Measurements from ENCODE around the gene OR8G1. TPM values are rescaled to one million over a fixed set of nuclear protein-coding genes. Genes with fewer than 3 reads are reported as not detected.
"Not testable (repeated sequence)": the region's sequence is repeated elsewhere in the genome, so short reads cannot be mapped to it uniquely, and the experiment has no call there.

The OR8G1 gene
- total RNA-seq, 1 donor from 2014 or later, result under 0.01 TPM

GRCh38 chr11:124204008-124204407 is 36.9 kb upstream of the OR8G1 start:
- H3K27ac ChIP-seq (ENCODE audit: low read depth, low read length), result no peak overlapping the region
- H3K4me1 ChIP-seq (ENCODE audit: control insufficient read depth in 3 of 3, insufficient read depth in 3 of 3, low read length in 3 of 3), result no peaks in the 10 kb centered on the region
- H3K4me3 ChIP-seq (ENCODE audit: low read length in 3 of 3), result no peak overlapping the region
- no peak overlapping the region for H3K9ac ChIP-seq (ENCODE audit: low read depth in 1 of 3, low read length in 3 of 3)
- no peaks in the 10 kb centered on the region for H3K36me3 ChIP-seq (ENCODE audit: control insufficient read depth in 3 of 3, insufficient read depth in 3 of 3, low read length in 3 of 3)
- H3K9me3 ChIP-seq (ENCODE audit: control insufficient read depth in 3 of 3, low read length in 3 of 3), result no peaks in the 10 kb centered on the region
- peaks cover 0 to 3% (median 0%) of the 10 kb centered on the region in 3 donors for H3K27me3 ChIP-seq (ENCODE audit: control insufficient read depth in 3 of 3, insufficient read depth in 3 of 3, low read length in 3 of 3)

GRCh38 chr11:124207102-124207792 is 33.6 kb upstream of the OR8G1 start:
- H3K9ac ChIP-seq (ENCODE audit: low read depth in 1 of 3, low read length in 3 of 3), result no peak overlapping the region
- H3K4me3 ChIP-seq (ENCODE audit: low read length in 3 of 3), result no peak overlapping the region
- H3K27ac ChIP-seq (ENCODE audit: low read depth, low read length), result no peak overlapping the region
- H3K36me3 ChIP-seq (ENCODE audit: control insufficient read depth in 3 of 3, insufficient read depth in 3 of 3, low read length in 3 of 3), result no peaks in the 10 kb centered on the region
- H3K4me1 ChIP-seq (ENCODE audit: control insufficient read depth in 3 of 3, insufficient read depth in 3 of 3, low read length in 3 of 3), result no peaks in the 10 kb centered on the region
- H3K27me3 ChIP-seq (ENCODE audit: control insufficient read depth in 3 of 3, insufficient read depth in 3 of 3, low read length in 3 of 3), result peaks cover 0 to 3% (median 0%) of the 10 kb centered on the region in 3 donors
- no peaks in the 10 kb centered on the region for H3K9me3 ChIP-seq (ENCODE audit: control insufficient read depth in 3 of 3, low read length in 3 of 3)

GRCh38 chr11:124209824-124210357 is 31.0 kb upstream of the OR8G1 start:
- Histone ChIP-seq H3K9ac (ENCODE audit: low read depth in 1 of 3, low read length in 3 of 3) (no peak overlapping the region), H3K9me3 (ENCODE audit: control insufficient read depth in 3 of 3, low read length in 3 of 3) (no peaks in the 10 kb centered on the region)

GRCh38 chr11:124210421-124210820 is 30.5 kb upstream of the OR8G1 start:
- Histone ChIP-seq H3K4me3 (ENCODE audit: low read length in 3 of 3) (no peak overlapping the region), H3K36me3 (ENCODE audit: control insufficient read depth in 3 of 3, insufficient read depth in 3 of 3, low read length in 3 of 3) (no peaks in the 10 kb centered on the region), H3K27me3 (ENCODE audit: control insufficient read depth in 3 of 3, insufficient read depth in 3 of 3, low read length in 3 of 3) (no peaks in the 10 kb centered on the region), H3K9ac (ENCODE audit: low read depth in 1 of 3, low read length in 3 of 3) (no peak overlapping the region), H3K4me1 (ENCODE audit: control insufficient read depth in 3 of 3, insufficient read depth in 3 of 3, low read length in 3 of 3) (no peaks in the 10 kb centered on the region), H3K9me3 (ENCODE audit: control insufficient read depth in 3 of 3, low read length in 3 of 3) (no peaks in the 10 kb centered on the region), H3K27ac (ENCODE audit: low read depth, low read length) (no peak overlapping the region)

More at GRCh38 chr11:124209824-124210357, 31.0 kb upstream of the OR8G1 start:
- Histone ChIP-seq H3K27me3 (ENCODE audit: control insufficient read depth in 3 of 3, insufficient read depth in 3 of 3, low read length in 3 of 3) (no peaks in the 10 kb centered on the region), H3K27ac (ENCODE audit: low read depth, low read length) (no peak overlapping the region), H3K4me3 (ENCODE audit: low read length in 3 of 3) (no peak overlapping the region), H3K36me3 (ENCODE audit: control insufficient read depth in 3 of 3, insufficient read depth in 3 of 3, low read length in 3 of 3) (no peaks in the 10 kb centered on the region), H3K4me1 (ENCODE audit: control insufficient read depth in 3 of 3, insufficient read depth in 3 of 3, low read length in 3 of 3) (no peaks in the 10 kb centered on the region)

GRCh38 chr11:124211321-124211720 is 29.6 kb upstream of the OR8G1 start:
- Histone ChIP-seq H3K36me3 (ENCODE audit: control insufficient read depth in 3 of 3, insufficient read depth in 3 of 3, low read length in 3 of 3) (no peaks in the 10 kb centered on the region), H3K9ac (ENCODE audit: low read depth in 1 of 3, low read length in 3 of 3) (no peak overlapping the region), H3K4me1 (ENCODE audit: control insufficient read depth in 3 of 3, insufficient read depth in 3 of 3, low read length in 3 of 3) (no peaks in the 10 kb centered on the region), H3K4me3 (ENCODE audit: low read length in 3 of 3) (no peak overlapping the region), H3K27me3 (ENCODE audit: control insufficient read depth in 3 of 3, insufficient read depth in 3 of 3, low read length in 3 of 3) (no peaks in the 10 kb centered on the region), H3K9me3 (ENCODE audit: control insufficient read depth in 3 of 3, low read length in 3 of 3) (no peaks in the 10 kb centered on the region), H3K27ac (ENCODE audit: low read depth, low read length) (no peak overlapping the region)

- no peak overlapping the region for H3K9ac ChIP-seq (ENCODE audit: low read depth in 1 of 3, low read length in 3 of 3)
- H3K4me1 ChIP-seq (ENCODE audit: control insufficient read depth in 3 of 3, insufficient read depth in 3 of 3, low read length in 3 of 3), result no peaks in the 10 kb centered on the region
- H3K36me3 ChIP-seq (ENCODE audit: control insufficient read depth in 3 of 3, insufficient read depth in 3 of 3, low read length in 3 of 3), result no peaks in the 10 kb centered on the region
- H3K27me3 ChIP-seq (ENCODE audit: control insufficient read depth in 3 of 3, insufficient read depth in 3 of 3, low read length in 3 of 3), result no peaks in the 10 kb centered on the region
- H3K9me3 ChIP-seq (ENCODE audit: control insufficient read depth in 3 of 3, low read length in 3 of 3), result no peaks in the 10 kb centered on the region
- H3K4me3 ChIP-seq (ENCODE audit: low read length in 3 of 3), result no peak overlapping the region
- H3K27ac ChIP-seq (ENCODE audit: low read depth, low read length), result no peak overlapping the region
These were observed 26.9 kb upstream of the OR8G1 start for GRCh38 chr11:124214027-124214426.

- Histone ChIP-seq H3K9ac (ENCODE audit: low read depth in 1 of 3, low read length in 3 of 3) (no peak overlapping the region), H3K4me1 (ENCODE audit: control insufficient read depth in 3 of 3, insufficient read depth in 3 of 3, low read length in 3 of 3) (no peaks in the 10 kb centered on the region), H3K4me3 (ENCODE audit: low read length in 3 of 3) (no peak overlapping the region), H3K9me3 (ENCODE audit: control insufficient read depth in 3 of 3, low read length in 3 of 3) (no peaks in the 10 kb centered on the region), H3K27me3 (ENCODE audit: control insufficient read depth in 3 of 3, insufficient read depth in 3 of 3, low read length in 3 of 3) (no peaks in the 10 kb centered on the region), H3K27ac (ENCODE audit: low read depth, low read length) (no peak overlapping the region), H3K36me3 (ENCODE audit: control insufficient read depth in 3 of 3, insufficient read depth in 3 of 3, low read length in 3 of 3) (no peaks in the 10 kb centered on the region)
These were observed 21.8 kb upstream of the OR8G1 start for GRCh38 chr11:124219126-124219525.

GRCh38 chr11:124222407-124222806 is 18.5 kb upstream of the OR8G1 start:
- Histone ChIP-seq H3K4me3 (ENCODE audit: low read length in 3 of 3) (no peak overlapping the region), H3K27ac (ENCODE audit: low read depth, low read length) (no peak overlapping the region), H3K9me3 (ENCODE audit: control insufficient read depth in 3 of 3, low read length in 3 of 3) (no peaks in the 10 kb centered on the region), H3K27me3 (ENCODE audit: control insufficient read depth in 3 of 3, insufficient read depth in 3 of 3, low read length in 3 of 3) (no peaks in the 10 kb centered on the region), H3K9ac (ENCODE audit: low read depth in 1 of 3, low read length in 3 of 3) (no peak overlapping the region), H3K36me3 (ENCODE audit: control insufficient read depth in 3 of 3, insufficient read depth in 3 of 3, low read length in 3 of 3) (no peaks in the 10 kb centered on the region), H3K4me1 (ENCODE audit: control insufficient read depth in 3 of 3, insufficient read depth in 3 of 3, low read length in 3 of 3) (no peaks in the 10 kb centered on the region)

- not testable (repeated sequence) for H3K27ac ChIP-seq (ENCODE audit: low read depth, low read length)
These were observed 16.1 kb upstream of the OR8G1 start for GRCh38 chr11:124224618-124225423.

GRCh38 chr11:124225471-124225870 is 15.4 kb upstream of the OR8G1 start:
- Histone ChIP-seq H3K4me3 (ENCODE audit: low read length in 3 of 3) (no peak overlapping the region), H3K27ac (ENCODE audit: low read depth, low read length) (no peak overlapping the region), H3K27me3 (ENCODE audit: control insufficient read depth in 3 of 3, insufficient read depth in 3 of 3, low read length in 3 of 3) (no peaks in the 10 kb centered on the region), H3K36me3 (ENCODE audit: control insufficient read depth in 3 of 3, insufficient read depth in 3 of 3, low read length in 3 of 3) (no peaks in the 10 kb centered on the region), H3K4me1 (ENCODE audit: control insufficient read depth in 3 of 3, insufficient read depth in 3 of 3, low read length in 3 of 3) (no peaks in the 10 kb centered on the region), H3K9me3 (ENCODE audit: control insufficient read depth in 3 of 3, low read length in 3 of 3) (no peaks in the 10 kb centered on the region), H3K9ac (ENCODE audit: low read depth in 1 of 3, low read length in 3 of 3) (no peak overlapping the region)

More at GRCh38 chr11:124224618-124225423, 16.1 kb upstream of the OR8G1 start:
- not testable (repeated sequence) for H3K9me3 ChIP-seq (ENCODE audit: control insufficient read depth in 3 of 3, low read length in 3 of 3); H3K27me3 ChIP-seq (ENCODE audit: control insufficient read depth in 3 of 3, insufficient read depth in 3 of 3, low read length in 3 of 3); H3K4me1 ChIP-seq (ENCODE audit: control insufficient read depth in 3 of 3, insufficient read depth in 3 of 3, low read length in 3 of 3); H3K9ac ChIP-seq (ENCODE audit: low read depth in 1 of 3, low read length in 3 of 3); H3K4me3 ChIP-seq (ENCODE audit: low read length in 3 of 3); H3K36me3 ChIP-seq (ENCODE audit: control insufficient read depth in 3 of 3, insufficient read depth in 3 of 3, low read length in 3 of 3)

All from skeletal muscle tissue (tissue), 4 donors.